ENCODE results near the gene ATG9B. TPM values are rescaled to one million over a fixed set of nuclear protein-coding genes. Genes with fewer than 3 reads are reported as not detected.

ATG9B gene
- total RNA-seq, 3 donors from 2014 or later (not counting 1 experiment from before 2014, with no cell fraction given), result 4.4 to 4.6 (median 4.5) TPM

DNA sequence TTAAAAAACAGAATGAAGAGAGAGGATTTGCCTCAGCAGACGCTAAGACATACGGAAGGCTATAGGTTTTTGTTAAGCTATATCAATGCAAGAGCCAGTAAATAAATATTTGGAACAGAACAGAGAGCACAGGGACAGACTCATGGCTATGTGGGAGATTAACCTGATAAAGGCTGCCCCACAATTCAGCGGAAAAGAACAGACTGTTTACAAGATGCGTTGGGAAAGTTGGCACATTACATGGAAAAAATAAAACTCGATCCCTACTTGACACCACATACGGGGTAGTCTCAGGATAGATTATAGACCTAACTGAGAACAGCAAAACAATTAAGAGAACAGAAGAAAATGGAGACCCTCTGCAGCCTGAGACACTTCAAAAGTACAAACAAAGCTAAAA, 56.9 kb downstream of the ATG9B start:
- H3K27me3 Mint-ChIP-seq (ENCODE audit: low read depth in 2 of 2), result peaks cover 30 to 34% of the 10 kb centered on the region in 2 donors
- Histone ChIP-seq H3K9me3 (ENCODE audit: control insufficient read depth, insufficient read depth, low read length) (no peaks in the 10 kb centered on the region), H3K4me1 (ENCODE audit: control insufficient read depth, insufficient read depth, low read length) (peaks cover 4% of the 10 kb centered on the region), H3K27ac (ENCODE audit: low read length) (no peak overlapping the region), H3K4me3 (ENCODE audit: low read length) (no peak overlapping the region), H3K27me3 (ENCODE audit: control insufficient read depth, insufficient read depth, low read length) (peaks cover 7% of the 10 kb centered on the region), H3K36me3 (ENCODE audit: control insufficient read depth, insufficient read depth, low read length) (no peaks in the 10 kb centered on the region)
- no peak overlapping the region for H3K4me3 Mint-ChIP-seq
- H3K36me3 Mint-ChIP-seq, result no peaks in the 10 kb centered on the region
- intact Hi-C loops (cut with micrococcal nuclease), result no loop called here
- no peak for ATAC-seq
- 91% methylated on average over 6 of the region's 6 CpGs for WGBS (ENCODE audit: insufficient coverage)
- H3K9me3 Mint-ChIP-seq, result no peaks in the 10 kb centered on the region
- no peak for DNase-seq
- H3K4me1 Mint-ChIP-seq, result peaks cover 0 to 8% of the 10 kb centered on the region in 2 donors
- H3K27ac Mint-ChIP-seq, result no peak overlapping the region
- TF ChIP-seq, protein P1, sequence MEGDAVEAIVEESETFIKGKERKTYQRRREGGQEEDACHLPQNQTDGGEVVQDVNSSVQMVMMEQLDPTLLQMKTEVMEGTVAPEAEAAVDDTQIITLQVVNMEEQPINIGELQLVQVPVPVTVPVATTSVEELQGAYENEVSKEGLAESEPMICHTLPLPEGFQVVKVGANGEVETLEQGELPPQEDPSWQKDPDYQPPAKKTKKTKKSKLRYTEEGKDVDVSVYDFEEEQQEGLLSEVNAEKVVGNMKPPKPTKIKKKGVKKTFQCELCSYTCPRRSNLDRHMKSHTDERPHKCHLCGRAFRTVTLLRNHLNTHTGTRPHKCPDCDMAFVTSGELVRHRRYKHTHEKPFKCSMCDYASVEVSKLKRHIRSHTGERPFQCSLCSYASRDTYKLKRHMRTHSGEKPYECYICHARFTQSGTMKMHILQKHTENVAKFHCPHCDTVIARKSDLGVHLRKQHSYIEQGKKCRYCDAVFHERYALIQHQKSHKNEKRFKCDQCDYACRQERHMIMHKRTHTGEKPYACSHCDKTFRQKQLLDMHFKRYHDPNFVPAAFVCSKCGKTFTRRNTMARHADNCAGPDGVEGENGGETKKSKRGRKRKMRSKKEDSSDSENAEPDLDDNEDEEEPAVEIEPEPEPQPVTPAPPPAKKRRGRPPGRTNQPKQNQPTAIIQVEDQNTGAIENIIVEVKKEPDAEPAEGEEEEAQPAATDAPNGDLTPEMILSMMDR (IDR thresholded peaks at IDR 0.05), result no peak

DNA sequence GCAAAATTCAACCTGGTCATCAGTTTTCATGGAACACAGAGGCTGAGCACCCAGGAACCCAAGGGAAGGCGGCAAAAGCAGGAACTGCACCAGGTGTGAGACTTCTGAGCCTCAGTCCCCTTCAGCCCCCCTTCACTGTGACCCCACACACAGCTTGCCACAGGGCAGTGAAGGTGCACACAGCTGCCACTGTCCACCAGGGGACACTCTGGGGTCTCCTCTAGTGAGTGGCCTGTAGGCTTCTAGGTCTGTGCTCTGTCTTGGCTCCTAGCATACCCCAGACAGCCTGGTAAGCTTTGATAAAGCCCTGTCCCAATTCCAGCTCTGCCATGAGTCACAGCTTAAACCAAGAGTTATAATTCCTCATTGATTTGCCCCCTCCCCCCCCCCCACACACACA, 58.3 kb downstream of the ATG9B start:
- Mint-ChIP-seq H3K27ac (no peak overlapping the region), H3K4me3 (no peak overlapping the region), H3K9me3 (no peaks in the 10 kb centered on the region), H3K4me1 (peaks cover 0 to 9% of the 10 kb centered on the region in 2 donors), H3K27me3 (ENCODE audit: low read depth in 2 of 2) (peaks cover 31 to 34% of the 10 kb centered on the region in 2 donors), H3K36me3 (no peaks in the 10 kb centered on the region)
- ATAC-seq (no peak), DNase-seq (no peak)
- WGBS (ENCODE audit: insufficient coverage), result 65% methylated on average over 1 of the region's 1 CpG
- intact Hi-C loops (cut with micrococcal nuclease), result no loop called here
- peaks cover 4% of the 10 kb centered on the region for H3K4me1 ChIP-seq (ENCODE audit: control insufficient read depth, insufficient read depth, low read length)
- H3K36me3 ChIP-seq (ENCODE audit: control insufficient read depth, insufficient read depth, low read length), result no peaks in the 10 kb centered on the region
- peaks cover 9% of the 10 kb centered on the region for H3K27me3 ChIP-seq (ENCODE audit: control insufficient read depth, insufficient read depth, low read length)
- no peaks in the 10 kb centered on the region for H3K9me3 ChIP-seq (ENCODE audit: control insufficient read depth, insufficient read depth, low read length)
- no peak overlapping the region for H3K4me3 ChIP-seq (ENCODE audit: low read length)
- TF ChIP-seq, protein P1 (IDR thresholded peaks at IDR 0.05), result no peak
- no peak overlapping the region for H3K27ac ChIP-seq (ENCODE audit: low read length)

DNA sequence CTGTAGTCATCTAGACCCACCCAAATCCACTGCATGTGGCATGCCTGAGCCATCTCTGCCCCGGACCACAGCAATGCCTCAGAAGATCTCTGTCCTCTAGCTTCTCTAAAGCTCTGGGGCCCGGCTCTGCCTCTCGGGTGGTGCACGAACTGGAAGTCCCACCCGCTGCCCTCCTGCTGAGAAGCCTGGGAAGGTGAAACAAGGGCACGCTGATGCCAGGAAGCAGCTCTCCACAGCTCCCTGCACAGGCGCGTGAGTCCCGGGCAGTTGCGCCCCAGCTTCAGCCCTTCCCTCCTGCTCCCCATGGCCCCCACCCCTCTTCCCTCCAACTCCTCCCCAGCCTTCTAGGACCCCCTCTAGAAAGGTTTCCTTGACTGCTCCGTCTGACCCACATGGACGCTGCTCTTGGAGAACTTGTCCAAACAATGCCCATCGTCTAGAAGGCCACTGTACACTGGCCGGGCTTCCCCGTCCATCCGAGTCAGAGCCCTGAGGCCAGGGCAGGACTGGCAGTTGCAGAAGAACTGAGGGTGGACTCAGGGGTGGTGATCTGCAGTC, 58.9 kb downstream of the ATG9B start:
- Mint-ChIP-seq H3K27ac (no peak overlapping the region), H3K9me3 (no peaks in the 10 kb centered on the region), H3K4me3 (no peak overlapping the region), H3K4me1 (peaks cover 0 to 9% of the 10 kb centered on the region in 2 donors), H3K36me3 (no peaks in the 10 kb centered on the region), H3K27me3 (ENCODE audit: low read depth in 2 of 2) (peaks cover 30 to 32% of the 10 kb centered on the region in 2 donors)
- ATAC-seq, result no peak
- intact Hi-C loops (cut with micrococcal nuclease), result no loop called here
- no peak for DNase-seq
- Histone ChIP-seq H3K27me3 (ENCODE audit: control insufficient read depth, insufficient read depth, low read length) (peaks cover 9% of the 10 kb centered on the region), H3K36me3 (ENCODE audit: control insufficient read depth, insufficient read depth, low read length) (no peaks in the 10 kb centered on the region), H3K27ac (ENCODE audit: low read length) (no peak overlapping the region), H3K9me3 (ENCODE audit: control insufficient read depth, insufficient read depth, low read length) (no peaks in the 10 kb centered on the region), H3K4me3 (ENCODE audit: low read length) (no peak overlapping the region), H3K4me1 (ENCODE audit: control insufficient read depth, insufficient read depth, low read length) (peaks cover 4% of the 10 kb centered on the region)
- 81% methylated on average over 16 of the region's 16 CpGs for WGBS (ENCODE audit: insufficient coverage)
- TF ChIP-seq, protein P1 (IDR thresholded peaks at IDR 0.05), result no peak

Other genes with a start within 250 kb of the ATG9B start
- 1 to 10 TPM in 1 of 3 donors, not detected in 2; 4.0 TPM for gene TMEM176B, start 224.1 kb downstream of the ATG9B start, total RNA-seq
- gene TMEM176A, start 223.7 kb downstream of the ATG9B start, total RNA-seq, result 1 to 10 TPM in 1 of 3 donors, not detected in 2; 2.0 TPM
- not detected for gene AOC1, start 172.0 kb downstream of the ATG9B start, total RNA-seq
- under 1 TPM in 2 of 3 donors, not detected in 1; 0.39 to 0.60 TPM for gene KCNH2, start 46.2 kb downstream of the ATG9B start, total RNA-seq
- 1 to 10 TPM; 2.6 to 5.9 (median 3.8) TPM for gene NOS3, start 33.5 kb downstream of the ATG9B start, total RNA-seq
- 10 to 100 TPM; 50.6 to 60.5 (median 53.7) TPM for gene ABCB8, start 4.0 kb upstream of the ATG9B start, total RNA-seq
- 1 to 10 TPM; 5.7 to 7.9 (median 5.9) TPM for gene ASIC3, start 24.0 kb upstream of the ATG9B start, total RNA-seq
- gene CDK5, start 33.4 kb upstream of the ATG9B start, total RNA-seq, result 1 to 10 TPM; 6.2 to 8.0 (median 6.6) TPM
- 10 to 100 TPM; 60.4 to 87.3 (median 66.1) TPM for gene SLC4A2, start 35.1 kb upstream of the ATG9B start, total RNA-seq
- gene FASTK, start 56.3 kb upstream of the ATG9B start, total RNA-seq, result 10 to 100 TPM; 72.8 to 89.4 (median 85.2) TPM
- gene TMUB1, start 59.0 kb upstream of the ATG9B start, total RNA-seq, result 10 to 100 TPM; 44.1 to 49.8 (median 47.3) TPM
- 10 to 100 TPM; 27.7 to 46.9 (median 42.8) TPM for gene AGAP3, start 62.0 kb upstream of the ATG9B start, total RNA-seq
- gene GBX1, start 143.2 kb upstream of the ATG9B start, total RNA-seq, result not detected
- not detected for gene ASB10, start 162.8 kb upstream of the ATG9B start, total RNA-seq
- 1 to 10 TPM in 1 of 3 donors, not detected in 2; 2.5 TPM for gene H2BK1, start 186.0 kb upstream of the ATG9B start, total RNA-seq
- 10 to 100 TPM; 12.1 to 26.1 (median 17.6) TPM for gene ABCF2, start 202.7 kb upstream of the ATG9B start, total RNA-seq
- 10 to 100 TPM; 47.0 to 51.6 (median 48.6) TPM for gene CHPF2, start 208.0 kb upstream of the ATG9B start, total RNA-seq
- gene SMARCD3, start 224.2 kb upstream of the ATG9B start, total RNA-seq, result 1 to 10 TPM; 3.1 to 8.7 (median 6.5) TPM